NCI-H460 (cell line): ENCODE measurements around the gene CLDND1. TPM values are rescaled to one million over a fixed set of nuclear protein-coding genes. Genes with fewer than 3 reads are reported as not detected.
A peak's percentile ranks its signal among the peaks of the same experiment; 100 is the strongest.
"Not testable (repeated sequence)": the region's sequence is repeated elsewhere in the genome, so short reads cannot be mapped to it uniquely, and the experiment has no call there.

Source experiments
- DNase-seq: peaks from one replicate; pipeline ENCODE4 v3.0.0-alpha.2; 2016; ENCODE audit warnings: low read depth; ENCODE audit errors: extremely low read depth
- polyA plus RNA-seq: library from polyadenylated mRNA; depleted of rRNA; stranded (reverse); fragments of >200 nt; gene quantifications from 2 replicates; pipeline ENCODE4 v1.2.3, GENCODE V29; 2014; cell fraction: nucleus; rRNA removed
- total RNA-seq: library from RNA; depleted of rRNA; stranded (reverse); fragments of >200 nt; shearing (Covaris generic); gene quantifications from 2 replicates; pipeline ENCODE4 v1.2.3, GENCODE V29; 2014; rRNA removed

Gene CLDND1
- 80.0 and 104 TPM in 2 replicates for total RNA-seq
- 82.1 and 85.8 TPM in 2 replicates for polyA plus RNA-seq

DNA sequence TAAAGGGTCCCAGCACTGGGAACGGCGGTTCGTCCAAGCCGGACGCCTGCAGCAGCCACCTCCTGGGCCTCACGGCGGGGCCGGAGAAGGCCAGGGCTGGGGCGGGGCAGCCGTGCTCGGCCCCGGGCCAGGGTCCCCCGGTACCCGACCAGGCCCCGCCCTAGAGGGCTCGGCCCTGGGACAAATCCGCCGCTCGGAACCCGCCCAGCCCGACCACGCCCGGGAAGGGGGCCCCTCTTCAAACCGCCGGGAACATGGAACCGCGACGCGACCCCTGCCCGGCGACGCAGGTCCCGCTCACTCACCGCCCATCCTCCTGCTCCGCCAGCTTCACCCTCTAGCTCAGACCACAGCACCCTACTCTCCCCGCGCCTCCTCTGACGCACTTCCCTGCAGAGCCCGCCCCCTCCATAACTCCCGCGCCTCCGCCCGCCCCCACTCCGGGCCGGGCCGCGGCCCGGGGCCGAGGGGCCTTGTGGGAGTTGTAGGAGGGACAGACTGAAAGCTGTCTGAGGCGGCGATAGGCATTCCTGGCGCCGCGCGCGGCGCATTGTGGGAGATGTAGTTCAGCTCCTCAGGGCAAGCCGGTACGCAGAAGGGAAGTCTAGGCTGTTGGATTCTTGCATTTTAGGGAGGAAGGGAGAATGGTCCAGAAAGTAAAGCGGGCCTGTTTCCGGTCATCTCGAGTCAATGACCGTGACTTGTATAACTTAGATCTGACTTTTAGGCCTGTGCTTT, at the start of gene CLDND1:
CLDND1 (minus strand) TSS at position 359 of the 738 bp plus-strand sequence. CDS start 1,478 bp downstream, outside the sequence.
- peak; percentile 90 for DNase-seq

- DNase-seq = no peak
Measured at GRCh38 chr3:98568402-98568801, 45.7 kb upstream of the CLDND1 start.

DNA sequence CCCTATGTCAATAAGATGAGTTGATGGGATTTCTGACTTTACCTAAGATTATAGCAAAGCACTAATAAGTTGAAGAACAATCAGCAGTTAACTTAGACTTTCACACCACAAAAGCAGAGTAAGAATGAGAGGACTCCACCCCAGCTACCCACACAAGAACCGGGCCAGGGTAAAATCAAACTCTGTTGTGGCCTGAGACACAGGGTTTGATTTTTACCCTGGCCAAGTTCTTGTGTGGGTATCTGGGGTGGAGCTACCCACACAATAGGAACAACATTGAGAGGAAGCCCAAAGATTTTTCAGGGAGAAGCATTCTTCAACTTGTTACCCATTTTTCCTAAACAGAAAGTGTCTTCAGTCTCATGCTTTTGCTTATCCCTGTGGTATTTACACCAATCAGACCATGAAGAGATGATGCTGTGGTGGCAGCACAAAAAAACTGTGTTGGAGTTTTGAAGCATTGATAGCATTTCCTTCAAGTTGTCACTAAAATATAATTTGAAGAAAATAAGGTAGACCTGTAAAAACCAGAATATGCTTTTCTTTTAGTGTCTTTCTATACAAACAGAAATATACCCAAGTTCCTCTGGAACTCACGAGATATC, 45.1 kb upstream of the CLDND1 start:
- DNase-seq = no peak

GRCh38 chr3:98565843-98566242, 43.1 kb upstream of the CLDND1 start:
- no peak for DNase-seq

- DNase-seq = no peak
Measured at GRCh38 chr3:98565237-98565643, 42.5 kb upstream of the CLDND1 start.

DNA sequence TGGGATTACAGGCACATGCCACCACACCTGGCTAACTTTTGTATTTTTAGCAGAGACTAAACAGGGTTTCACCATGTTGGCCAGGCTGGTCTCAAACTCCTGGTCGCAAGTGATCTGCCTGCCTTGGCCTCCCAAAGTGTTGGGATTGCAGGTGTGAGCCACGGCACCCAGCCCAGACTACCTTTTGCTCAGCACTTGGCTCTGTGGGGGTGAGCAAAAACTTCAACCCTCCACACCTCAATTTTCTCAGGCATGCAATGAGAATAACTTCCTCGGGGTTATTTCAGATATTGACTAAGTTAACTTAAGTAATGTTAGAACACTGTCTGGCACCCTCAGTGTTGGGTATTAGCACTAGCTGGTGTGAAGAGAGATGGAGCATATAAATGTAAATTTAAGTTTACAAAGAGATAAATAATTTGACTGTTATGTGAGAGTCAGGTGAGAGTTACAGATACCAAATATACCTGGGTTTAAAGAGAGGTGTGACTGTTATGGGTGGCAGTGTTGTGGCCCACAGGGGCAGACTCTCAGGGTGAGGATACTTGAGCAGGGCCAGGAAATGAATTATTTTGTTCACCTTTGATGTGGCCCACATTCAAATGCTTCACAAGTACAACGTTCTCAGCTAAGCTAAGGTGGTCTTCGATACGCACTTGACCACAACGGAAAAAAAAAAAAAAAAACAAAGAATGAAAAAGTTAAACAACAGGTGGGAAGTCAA, 41.7 kb upstream of the CLDND1 start:
- no peak for DNase-seq

- no peak for DNase-seq
Measured at GRCh38 chr3:98563661-98564281, 41.1 kb upstream of the CLDND1 start.

GRCh38 chr3:98561727-98562521, 39.2 kb upstream of the CLDND1 start:
- no peak for DNase-seq

DNA sequence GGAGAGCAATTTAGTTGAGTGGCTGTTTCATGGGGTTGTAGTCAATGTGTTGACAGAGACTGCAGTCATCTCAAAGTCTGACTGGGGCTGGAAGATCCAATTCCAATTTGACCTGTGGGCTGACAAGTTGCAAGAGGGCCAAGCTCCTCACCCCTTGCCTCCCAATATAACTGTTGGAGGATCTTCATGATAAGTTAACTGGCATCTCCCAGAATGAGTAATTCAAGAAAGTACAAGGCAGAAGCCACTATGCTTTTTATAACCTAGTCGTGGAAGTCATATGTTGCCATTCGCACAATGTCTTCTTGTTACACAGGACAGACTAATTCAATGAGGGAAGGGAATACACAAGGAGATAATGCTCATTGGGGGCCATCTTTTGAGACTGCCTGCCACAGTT, 38.2 kb upstream of the CLDND1 start:
- no peak for DNase-seq

DNA sequence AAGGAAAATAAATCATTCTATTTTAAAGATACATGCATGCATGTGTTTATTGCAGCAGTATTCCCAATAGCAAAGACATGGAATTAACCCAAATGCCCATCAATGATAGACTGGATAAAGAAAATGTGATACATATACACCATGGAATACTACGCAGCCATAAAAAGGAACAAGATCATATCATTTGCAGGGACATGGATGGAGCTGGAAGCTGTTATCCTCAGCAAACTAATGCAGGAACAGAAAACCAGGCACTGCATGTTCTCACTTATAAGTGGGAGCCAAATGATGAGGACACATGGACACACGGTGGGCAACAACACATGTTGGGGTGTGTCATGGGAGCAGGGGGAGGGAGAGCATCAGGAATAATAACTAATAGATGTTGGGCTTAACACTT, 37.1 kb upstream of the CLDND1 start:
- not testable (repeated sequence) for DNase-seq

DNA sequence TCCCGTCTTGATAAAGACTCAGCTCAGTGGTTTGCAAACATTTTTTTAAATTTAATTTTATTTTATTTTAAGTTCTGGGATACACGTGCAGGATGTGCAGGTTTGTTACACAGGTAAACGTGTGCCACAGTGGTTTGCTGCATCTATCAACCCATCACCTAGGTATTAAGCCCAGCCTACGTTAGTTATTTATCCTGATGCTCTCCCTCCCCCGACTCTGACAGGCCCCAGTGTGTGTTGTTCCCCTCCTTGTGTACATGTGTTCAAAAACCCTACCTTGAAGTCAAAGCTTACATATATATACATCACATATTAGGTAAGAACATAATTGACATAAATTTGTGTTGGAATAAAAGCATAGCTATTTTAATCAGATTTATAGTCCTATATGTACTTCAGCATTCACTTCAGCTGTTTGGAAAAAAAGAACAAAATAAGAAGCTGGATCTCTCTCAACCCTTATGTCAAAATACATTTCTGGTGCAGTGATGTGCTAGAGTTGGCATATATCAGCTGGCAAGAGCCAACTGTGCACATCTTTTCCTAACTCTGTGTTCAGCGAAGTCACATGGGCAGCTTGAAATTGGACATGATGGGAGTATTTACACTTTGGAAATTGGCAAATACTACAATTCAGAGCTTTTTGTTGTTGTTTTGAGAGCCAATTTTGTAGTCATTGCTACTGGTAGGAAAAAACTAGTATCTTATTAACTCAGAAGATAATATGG, 35.6 kb upstream of the CLDND1 start:
- DNase-seq = no peak

GRCh38 chr3:98557324-98558010, 34.8 kb upstream of the CLDND1 start:
- DNase-seq = no peak

- no peak for DNase-seq
Measured at GRCh38 chr3:98556164-98557130, 33.7 kb upstream of the CLDND1 start.

DNA sequence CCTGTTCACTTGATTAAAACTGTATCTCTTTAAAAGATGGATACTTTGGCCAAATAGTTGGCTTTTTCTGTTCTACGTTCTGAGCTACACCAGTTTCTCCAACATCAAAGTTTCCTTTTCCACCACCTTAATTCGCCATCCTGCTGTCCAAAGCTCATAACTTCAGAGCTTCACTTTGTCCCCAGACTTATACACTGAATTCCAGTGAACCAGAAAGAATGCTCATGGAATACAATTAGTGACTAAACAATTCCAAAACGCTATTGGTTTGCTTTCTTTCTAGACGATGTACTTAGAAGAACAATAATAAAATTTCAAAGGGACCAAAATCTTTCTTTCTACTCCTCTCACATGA, 32.3 kb upstream of the CLDND1 start:
- no peak for DNase-seq

DNA sequence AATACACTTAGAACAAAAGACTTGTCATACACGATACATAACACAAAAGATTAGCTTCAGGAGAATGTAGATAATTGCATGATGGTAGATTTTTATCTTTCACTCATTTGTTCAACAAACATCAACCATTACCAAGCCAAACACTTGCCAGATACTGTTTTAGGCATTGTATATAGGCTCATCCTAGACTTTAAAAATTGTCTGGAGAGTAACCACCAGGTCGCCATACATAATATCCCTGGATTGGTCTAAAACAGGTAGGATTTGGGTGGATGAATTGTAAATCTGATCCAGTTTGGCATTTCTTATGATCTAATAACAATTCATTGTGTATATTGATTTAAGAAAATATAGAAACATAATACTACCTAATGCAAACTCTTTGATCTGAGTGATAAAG, 31.9 kb upstream of the CLDND1 start:
- DNase-seq = no peak

- no peak for DNase-seq
Measured at GRCh38 chr3:98553753-98554152, 31.1 kb upstream of the CLDND1 start.

DNA sequence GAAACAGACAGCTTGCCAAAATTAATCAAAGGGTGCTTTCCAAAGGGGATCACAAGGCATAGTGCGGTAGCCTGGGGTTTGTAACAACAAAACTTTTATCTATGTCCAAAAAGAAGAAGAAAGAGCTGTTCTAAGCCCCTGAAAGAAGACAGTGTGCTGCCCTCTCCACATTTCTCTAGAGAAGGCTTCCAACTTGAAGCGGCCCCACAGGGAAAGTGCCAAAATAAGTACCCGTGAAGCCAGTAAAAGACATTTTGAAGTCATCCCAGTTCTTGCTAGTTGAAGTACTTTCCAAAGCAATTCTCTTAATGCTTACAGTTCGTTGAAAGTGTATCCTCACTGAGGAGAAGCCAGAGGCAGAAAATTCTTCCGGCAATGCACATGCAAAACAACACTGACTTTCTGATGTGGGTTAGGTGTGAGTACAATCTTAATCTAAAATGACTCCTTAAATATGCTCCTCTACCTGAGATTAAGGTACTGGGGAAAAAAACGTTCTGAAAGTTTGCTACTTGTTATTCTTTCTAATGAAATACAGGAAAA, 30.4 kb upstream of the CLDND1 start:
- no peak for DNase-seq
